HG03558 (cell line): ENCODE measurements around the gene NSMF.
"Not testable (repeated sequence)": the region's sequence is repeated elsewhere in the genome, so short reads cannot be mapped to it uniquely, and the experiment has no call there.

Experiments used
- ATAC-seq: cut with Tn5 transposase; IDR thresholded peaks from one replicate; pipeline ENCODE4 v1.9.1; 2021; ENCODE audit warnings: moderate number of reproducible peaks; ENCODE audit not compliant: unreplicated experiment; ENCODE audit errors: extremely low read depth

Gene NSMF

DNA sequence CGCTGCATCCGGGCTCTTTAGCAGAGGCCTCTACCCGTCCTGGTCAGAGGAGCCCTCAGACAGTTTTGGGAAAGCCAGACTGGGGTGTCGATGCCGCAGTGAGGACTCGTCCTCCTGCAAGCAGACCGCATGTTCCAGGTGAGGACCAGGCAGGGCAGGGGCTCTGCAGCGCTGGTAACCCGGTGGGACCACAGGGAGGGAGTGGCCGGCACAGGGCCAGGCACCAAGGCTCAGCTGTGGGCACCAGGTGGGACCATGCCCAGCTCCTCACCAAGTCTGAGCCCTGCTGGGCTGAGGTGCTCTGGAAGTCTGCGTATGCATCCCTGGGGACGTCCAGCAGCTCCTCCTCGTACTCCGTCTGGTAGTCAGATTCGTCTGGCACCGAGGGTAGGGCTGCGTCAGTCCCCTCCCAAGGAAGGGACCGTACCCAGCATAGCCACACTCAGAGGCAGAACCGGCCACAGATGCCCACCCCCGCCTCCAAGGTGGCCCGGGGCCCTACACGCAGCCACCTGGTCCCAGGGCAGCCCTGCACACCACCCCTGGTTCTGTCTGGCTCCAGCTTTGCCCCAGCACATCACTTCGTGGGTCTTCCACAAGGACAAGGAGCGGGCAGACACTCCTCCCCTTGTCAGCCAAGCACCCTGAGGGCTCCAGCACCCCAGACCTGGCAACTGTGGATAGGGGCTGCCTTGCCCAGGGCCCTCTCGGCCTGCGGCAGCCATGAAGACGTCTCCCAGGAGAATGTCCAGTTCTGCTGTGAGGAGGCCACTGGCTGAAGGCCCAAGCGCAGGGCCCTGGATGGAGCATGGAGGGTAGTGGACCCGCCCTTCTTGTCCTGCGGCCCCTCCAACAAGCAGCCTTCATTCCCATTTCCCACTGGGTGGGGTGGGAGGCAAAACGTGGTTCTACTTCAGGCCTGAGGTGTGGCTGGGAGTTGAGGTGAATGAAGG is 1.5 kb upstream of the NSMF start:
- no peak for ATAC-seq

DNA sequence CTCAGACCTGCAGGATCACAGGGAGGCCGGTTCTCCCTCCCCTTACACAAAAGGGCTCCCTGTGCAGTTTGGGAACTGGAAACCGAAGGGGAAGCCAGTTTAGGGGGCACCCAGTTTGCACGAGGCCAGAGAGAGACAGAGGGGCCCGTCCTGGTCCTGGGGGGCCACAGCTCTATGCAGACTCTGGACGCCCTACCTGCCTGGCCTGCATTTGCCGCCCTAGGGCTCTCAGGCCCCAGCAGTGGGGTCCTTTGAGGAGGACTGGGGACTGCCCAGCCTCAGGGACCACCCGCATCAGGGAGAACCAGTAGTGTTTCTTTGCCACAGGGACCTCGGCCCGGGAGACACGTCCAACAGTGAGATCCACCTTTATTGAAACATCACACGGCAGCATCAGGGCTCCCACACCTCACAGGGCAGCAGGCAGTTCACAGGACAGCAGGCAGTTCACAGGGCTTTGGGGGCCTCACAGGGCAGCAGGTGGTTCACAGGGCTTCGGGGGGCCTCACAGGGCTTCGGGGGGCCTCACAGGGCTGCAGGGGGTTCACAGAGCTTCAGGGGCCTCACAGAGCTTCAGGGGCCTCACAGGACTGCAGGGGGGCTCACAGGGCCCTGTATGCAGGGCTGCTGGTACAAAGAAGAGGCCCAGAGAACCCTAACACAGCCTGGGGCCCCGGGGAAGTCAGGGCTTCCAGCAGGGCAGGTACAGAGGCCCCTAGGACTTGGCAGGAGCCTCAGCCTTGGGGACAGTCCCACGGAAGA is 648 bp upstream of the NSMF start:
- no peak for ATAC-seq

GRCh38 chr9:137458194-137459151 is 661 bp downstream of the NSMF start:
- ATAC-seq = no peak

DNA sequence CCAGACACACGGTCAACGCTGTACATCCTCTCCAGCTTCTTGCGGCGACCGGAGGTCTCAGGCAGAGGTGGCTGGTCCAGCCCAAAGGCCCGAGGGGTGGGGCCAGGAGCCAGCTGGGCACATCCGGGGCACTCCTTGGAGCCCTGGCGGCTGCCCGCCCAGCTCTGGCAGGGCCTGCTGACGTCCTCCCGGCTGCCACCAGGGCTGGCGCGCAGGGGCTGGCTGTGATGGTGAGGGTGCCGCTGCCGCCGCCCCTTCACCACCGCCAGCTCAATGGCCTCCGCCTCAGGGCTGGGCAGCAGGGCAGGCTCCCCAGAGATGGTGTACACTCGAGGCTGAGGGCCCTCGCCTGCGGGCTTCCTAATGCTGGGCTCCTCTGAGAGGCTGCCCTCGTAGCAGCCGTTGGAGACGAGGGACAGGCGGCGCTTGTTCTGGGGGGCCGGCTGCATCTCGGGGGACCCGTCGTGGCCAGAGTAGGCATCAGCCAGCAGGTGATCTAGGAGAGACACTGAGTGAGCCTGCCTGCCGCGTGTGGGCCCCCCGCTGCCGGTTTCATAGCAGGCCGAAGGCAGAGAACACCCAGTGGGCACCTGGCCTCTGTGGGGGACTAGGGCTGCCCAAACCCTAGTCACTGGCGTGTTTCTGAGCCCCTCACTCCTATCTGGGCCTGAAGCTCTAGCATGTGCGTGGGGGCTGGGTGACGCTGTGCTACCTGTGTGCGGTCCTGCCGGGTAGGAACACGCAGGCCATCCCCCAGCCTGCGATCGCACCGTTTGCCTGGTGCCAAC is 1.5 kb downstream of the NSMF start:
- ATAC-seq = no peak

DNA sequence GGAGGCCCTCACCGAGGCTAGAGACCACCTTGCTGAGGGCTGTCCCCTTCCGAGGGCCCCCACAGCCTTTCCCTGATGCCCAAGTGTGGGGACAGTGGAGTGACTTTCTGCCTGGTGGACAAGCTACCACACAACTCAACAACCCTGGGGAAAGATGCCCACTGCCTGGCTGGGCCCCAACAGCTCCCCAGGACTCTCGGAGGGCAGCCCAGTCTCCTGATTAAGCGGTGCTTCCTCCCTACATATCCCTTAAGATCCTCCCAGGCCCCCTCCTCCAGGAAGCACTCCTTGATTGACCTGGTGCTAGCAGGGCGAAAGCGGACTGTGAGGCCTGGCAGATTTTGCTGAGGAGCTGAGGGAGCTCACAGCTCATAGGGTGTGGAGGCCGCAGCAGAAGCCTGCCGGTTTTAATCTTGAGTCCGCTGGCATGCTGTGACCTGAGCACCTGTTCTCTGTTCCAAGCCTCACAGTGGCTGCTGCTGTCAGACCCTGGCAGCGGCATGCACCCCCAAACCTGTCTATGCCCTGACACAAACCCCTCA is 2.2 kb downstream of the NSMF start:
- no peak for ATAC-seq

DNA sequence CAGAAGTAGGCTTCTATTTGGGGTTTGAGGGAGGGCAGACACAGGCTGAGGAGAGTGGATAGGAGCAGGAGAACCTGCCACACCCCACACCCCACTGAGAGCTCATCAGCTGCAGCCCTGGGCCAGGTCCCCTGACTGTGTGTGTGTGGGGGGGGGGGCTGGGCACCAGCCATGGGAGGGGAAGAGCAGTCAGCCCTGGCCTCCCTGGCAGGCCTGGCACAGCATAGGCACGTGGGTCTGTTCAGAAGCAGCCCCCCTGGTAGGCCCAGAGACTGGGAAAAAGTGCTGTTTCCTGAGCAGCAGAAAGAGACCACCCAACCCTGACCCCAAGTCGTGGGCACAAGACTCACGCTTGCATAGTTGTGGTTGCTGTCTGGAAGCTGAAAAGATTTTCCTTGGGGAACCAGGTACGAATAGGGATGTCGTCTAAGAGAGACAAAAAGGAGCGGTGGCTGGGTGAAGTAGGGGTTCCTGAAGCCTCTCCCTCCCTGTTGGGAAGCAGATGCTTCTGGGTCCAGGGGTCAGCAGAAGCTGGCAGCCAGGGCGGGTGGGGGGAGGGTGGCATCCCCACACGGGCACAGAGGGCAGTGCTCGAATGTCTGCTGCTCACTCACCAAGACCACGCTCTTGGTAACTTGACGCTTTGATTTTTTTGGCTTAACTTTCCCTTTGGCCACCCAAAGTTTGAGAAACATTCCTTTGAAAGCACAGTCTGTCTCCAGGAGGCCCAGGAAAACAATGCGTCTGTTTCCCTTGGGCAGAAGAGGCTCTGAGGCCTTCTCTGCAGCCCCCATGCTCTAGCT is 2.9 kb downstream of the NSMF start:
- ATAC-seq = no peak

- no peak for ATAC-seq
Observed at GRCh38 chr9:137455359-137455991, 3.7 kb downstream of the NSMF start.

DNA sequence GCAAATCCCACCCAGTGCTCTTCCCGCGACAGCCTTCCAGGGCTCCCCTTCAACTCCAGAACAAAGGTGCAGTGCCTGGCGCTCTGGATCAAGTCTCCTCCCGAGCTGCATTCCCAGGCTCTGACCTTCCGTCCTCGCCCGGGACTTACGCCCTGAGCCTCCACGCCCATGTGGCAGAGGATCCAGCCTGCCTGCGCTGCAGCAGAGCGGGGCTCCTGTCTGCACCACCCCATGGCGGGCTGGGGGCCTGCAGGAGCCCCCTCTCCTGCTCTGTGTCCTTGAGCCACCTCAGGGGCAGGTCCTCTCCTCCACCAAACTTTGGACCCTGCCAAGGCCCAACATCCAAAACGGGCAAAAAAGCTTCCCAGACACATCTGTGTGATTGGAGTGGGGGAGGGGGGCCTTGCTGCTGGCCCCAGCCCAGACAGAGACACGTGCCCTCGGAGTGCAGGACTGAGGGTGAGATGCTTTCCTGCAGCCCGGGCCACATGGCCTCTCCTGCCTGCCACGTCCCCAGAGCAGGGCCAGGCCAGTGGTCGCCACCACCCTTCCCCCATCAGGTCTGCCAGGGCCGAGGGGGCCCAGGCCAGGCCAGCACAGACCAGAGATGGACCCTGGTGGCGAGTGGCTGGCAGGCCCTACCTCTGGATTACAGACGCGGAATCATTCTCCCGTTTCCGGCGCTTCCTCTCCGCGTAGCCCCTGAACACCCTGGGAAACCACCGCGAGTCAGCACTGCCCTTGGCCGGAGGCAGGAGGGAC is 4.4 kb downstream of the NSMF start:
- no peak for ATAC-seq

DNA sequence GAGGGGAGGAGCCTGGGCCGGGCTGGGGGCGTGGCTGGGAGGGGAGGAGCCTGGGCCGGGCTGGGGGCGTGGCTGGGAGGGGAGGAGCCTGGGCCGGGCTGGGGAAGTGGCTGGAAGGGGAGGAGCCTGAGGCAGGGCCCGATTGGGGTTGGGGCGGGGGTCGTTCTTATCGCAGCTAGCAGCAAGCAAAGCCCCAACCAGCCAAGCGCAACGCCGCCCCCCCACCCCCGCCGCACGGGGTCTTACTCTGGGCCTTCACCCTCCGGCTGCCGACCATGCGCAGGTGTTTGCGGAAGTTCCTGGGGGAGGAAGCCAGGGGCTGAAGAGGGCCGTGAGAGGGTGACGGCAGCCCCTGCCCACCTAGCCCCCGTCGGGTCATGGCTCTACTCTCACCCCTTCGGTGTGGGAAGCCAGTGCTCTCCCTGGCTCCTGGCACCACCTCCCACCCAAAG is 5.0 kb downstream of the NSMF start:
- no peak for ATAC-seq

DNA sequence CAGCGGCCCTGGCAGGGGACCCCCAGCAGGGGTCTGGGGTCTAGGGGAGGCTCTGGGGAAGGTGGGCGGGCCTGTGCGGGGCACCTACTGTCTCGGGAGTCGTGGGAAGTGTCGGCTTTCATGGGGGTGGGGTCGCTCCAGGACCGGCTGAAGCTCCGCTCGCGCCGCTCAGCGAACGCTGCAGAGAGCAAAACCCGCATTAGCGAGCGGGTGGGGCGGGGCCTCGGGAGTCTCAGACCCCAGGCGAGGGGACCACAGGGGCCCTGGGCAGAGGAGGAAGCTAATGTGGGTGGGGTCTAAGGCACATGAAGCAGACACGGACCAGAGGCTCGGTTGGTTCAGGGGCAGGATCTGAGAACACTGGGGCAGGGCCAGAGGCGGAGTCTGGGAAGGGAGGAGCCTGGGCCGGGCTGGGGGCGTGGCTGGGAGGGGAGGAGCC is 5.5 kb downstream of the NSMF start:
- ATAC-seq = no peak

DNA sequence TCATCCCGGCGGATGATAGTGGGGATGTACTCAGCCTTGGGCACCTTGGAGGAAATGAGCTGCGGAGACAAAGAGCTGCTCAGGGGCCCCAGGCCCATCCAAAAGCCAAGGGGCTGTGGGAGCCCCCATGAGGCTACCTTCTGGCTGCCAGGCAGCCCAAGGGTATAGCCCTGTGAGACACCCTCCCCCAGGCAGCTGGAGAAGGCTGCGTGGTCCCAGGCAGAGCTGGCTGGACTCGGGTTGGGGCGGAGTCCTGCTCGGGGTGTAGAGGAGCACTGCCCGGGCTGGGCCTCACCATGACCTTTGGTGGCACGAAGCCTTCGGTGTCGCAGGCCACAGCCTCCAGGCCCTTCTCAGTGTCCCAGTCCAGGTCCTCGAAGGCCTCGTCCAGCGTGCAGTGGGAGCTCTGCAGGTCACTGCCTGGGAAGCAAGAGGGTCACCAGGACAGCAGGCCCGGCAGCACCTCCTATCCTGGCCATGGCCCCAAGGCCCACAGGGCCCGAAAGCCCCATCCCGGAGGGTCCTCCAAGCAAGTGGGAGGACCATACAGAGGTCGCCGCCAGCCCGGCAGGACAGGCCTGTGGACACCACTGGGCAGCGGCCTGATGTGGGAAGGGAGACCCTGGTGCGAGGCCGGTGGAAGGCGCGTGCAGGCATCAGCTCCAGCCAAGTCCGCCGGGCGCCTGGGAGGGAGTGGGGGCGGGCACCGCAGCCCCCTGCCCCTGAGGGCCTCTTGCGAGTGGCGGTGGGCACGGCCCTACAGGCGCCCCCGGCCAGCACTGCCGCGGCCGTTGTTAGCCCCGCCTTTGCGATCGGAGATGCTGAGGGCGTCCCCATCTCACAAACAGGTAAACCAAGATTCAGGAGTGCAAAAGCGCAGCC is 6.1 kb downstream of the NSMF start:
- no peak for ATAC-seq

GRCh38 chr9:137452006-137452760 is 7.0 kb downstream of the NSMF start:
- no peak for ATAC-seq

DNA sequence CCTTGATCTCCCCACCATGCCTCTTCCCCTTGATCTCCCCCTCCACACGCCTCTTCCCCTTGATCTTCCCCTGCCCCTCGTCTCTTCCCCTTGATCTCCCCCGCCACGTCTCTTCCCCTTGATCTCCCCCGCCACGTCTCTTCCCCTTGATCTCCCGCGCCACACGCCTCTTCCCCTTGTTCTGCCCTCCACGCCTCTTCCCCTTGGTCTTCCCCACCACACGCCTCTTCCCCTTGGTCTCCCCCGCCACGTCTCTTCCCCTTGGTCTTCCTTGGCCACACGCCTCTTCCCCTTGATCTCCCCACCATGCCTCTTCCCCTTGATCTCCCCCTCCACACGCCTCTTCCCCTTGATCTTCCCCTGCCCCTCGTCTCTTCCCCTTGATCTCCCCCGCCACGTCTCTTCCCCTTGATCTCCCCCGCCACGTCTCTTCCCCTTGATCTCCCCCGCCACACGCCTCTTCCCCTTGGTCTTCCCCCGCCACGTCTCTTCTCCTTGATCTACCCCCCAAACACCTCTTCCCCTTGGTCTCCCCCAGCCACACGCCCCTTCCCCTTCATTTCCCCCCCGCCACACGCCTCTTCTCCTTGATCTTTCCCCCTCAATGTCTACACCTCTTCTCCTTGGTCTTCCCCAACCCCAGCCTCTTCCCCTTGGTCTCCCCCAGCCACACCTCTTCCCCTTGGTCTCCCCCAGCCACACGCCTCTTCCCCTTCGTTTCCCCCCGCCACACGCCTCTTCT is 7.7 kb downstream of the NSMF start:
- ATAC-seq = not testable (repeated sequence)

- ATAC-seq = not testable (repeated sequence)
Observed at GRCh38 chr9:137450539-137451222, 8.5 kb downstream of the NSMF start.
